GM23248 (cell line): ENCODE data around the gene RXFP4. TPM values are rescaled to one million over a fixed set of nuclear protein-coding genes. Genes with fewer than 3 reads are reported as not detected.

ENCODE experiments used
- DNase-seq: peaks from one replicate; pipeline ENCODE4 v3.0.0-alpha.2; 2015
- H2AFZ ChIP-seq: fragments of 200-600 bp; sonication (generic); 2 replicates; pipeline ENCODE4 v1.6.1; 2016; ENCODE audit warnings: antibody characterized with exemption
- H3F3A ChIP-seq: fragments of 200-600 bp; sonication (generic); 2 replicates; pipeline ENCODE4 v1.6.1; 2016; ENCODE audit warnings: mild to moderate bottlenecking, antibody characterized with exemption, mixed run types; ENCODE audit not compliant: insufficient read depth
- H3K27ac ChIP-seq: fragments of 200-600 bp; sonication (generic); 2 replicates; pipeline ENCODE4 v1.5.1; 2016; ENCODE audit warnings: mild to moderate bottlenecking
- H3K27me3 ChIP-seq: fragments of 200-600 bp; sonication (generic); replicated peaks from 2 replicates; pipeline ENCODE4 v1.6.1; 2016; ENCODE audit warnings: mild to moderate bottlenecking; ENCODE audit not compliant: insufficient read depth
- H3K36me3 ChIP-seq: fragments of 200-600 bp; sonication (generic); 2 replicates; pipeline ENCODE4 v1.6.1; 2016; ENCODE audit warnings: low read depth, mild to moderate bottlenecking
- H3K4me1 ChIP-seq: fragments of 200-600 bp; sonication (generic); 2 replicates; pipeline ENCODE4 v1.6.1; 2016; ENCODE audit warnings: mild to moderate bottlenecking; ENCODE audit not compliant: insufficient read depth
- H3K4me2 ChIP-seq: fragments of 200-600 bp; sonication (generic); one replicate; pipeline ENCODE4 v1.6.1; 2016; ENCODE audit warnings: mild to moderate bottlenecking; ENCODE audit not compliant: unreplicated experiment
- H3K4me3 ChIP-seq: fragments of 200-600 bp; sonication (generic); 2 replicates; pipeline ENCODE4 v1.5.1; 2016; ENCODE audit warnings: mild to moderate bottlenecking
- H3K79me2 ChIP-seq: fragments of 200-600 bp; sonication (generic); 2 replicates; pipeline ENCODE4 v1.6.1; 2016; ENCODE audit warnings: mild to moderate bottlenecking; ENCODE audit not compliant: insufficient read depth
- H3K9ac ChIP-seq: fragments of 200-600 bp; sonication (generic); 2 replicates; pipeline ENCODE4 v1.6.1; 2016; ENCODE audit warnings: mild to moderate bottlenecking
- H3K9me2 ChIP-seq: fragments of 200-600 bp; sonication (generic); 2 replicates; pipeline ENCODE4 v1.6.1; 2016; ENCODE audit warnings: mixed run types, mild to moderate bottlenecking, moderate library complexity; ENCODE audit not compliant: insufficient read depth
- H3K9me3 ChIP-seq: fragments of 200-600 bp; sonication (generic); one replicate; pipeline ENCODE4 v1.6.1; 2017; ENCODE audit warnings: low read depth
- H4K20me1 ChIP-seq: fragments of 200-600 bp; sonication (generic); 2 replicates; pipeline ENCODE4 v1.6.0; 2016; ENCODE audit not compliant: insufficient read depth
- EZH2 ChIP-seq: fragments of 200-600 bp; sonication (generic); IDR thresholded peaks from 2 replicates; pipeline ENCODE4 v1.6.1; 2018; ENCODE audit warnings: antibody characterized with exemption, mild to moderate bottlenecking; ENCODE audit not compliant: insufficient read depth, poor library complexity, severe bottlenecking
- EZH2phosphoT487 ChIP-seq: fragments of 200-600 bp; sonication (generic); IDR thresholded peaks from 2 replicates; pipeline ENCODE4 v1.6.1; 2018; ENCODE audit warnings: antibody characterized with exemption, moderate library complexity, mild to moderate bottlenecking, low read depth; ENCODE audit not compliant: insufficient read depth
- WGBS, 2 experiments: methylation state at CpG; one replicate each; pipeline ENCODE4 v1.1.6; 2015 to 2017; ENCODE audit warnings: low lambda C conversion rate in 2 of 2, low coverage in 1 of 2; ENCODE audit errors: missing lambda C conversion rate in 2 of 2; 5-methylcytosine and 5-hydroxymethylcytosine counted together
- in situ Hi-C: fragments of 300-500 bp; cut with MboI; formaldehyde crosslinking; loops from 2 replicates; pipeline ENCODE4 v1.15.0; 2020
- polyA plus RNA-seq: library from polyadenylated mRNA; unstranded; fragments of >200 nt; fragmentation: Nextera tagmentation; extraction: Ambion mirVana; gene quantifications from 2 replicates; pipeline ENCODE4 v1.2.1, GENCODE V29; 2016
- total RNA-seq: library from RNA; depleted of rRNA; stranded (reverse); fragments of >200 nt; shearing (Covaris generic); gene quantifications from 2 replicates; pipeline ENCODE4 v1.2.3, GENCODE V29; 2014

Gene RXFP4
- total and polyA plus RNA-seq, 2 experiments from 2014 or later, result 0.39 TPM; not detected in 1

GRCh38 chr1:155951753-155952504, 10.5 kb downstream of the RXFP4 start:
- Histone ChIP-seq H3K4me3 (no peak overlapping the region), H3K4me1 (no peaks in the 10 kb centered on the region), H3K9me3 (no peaks in the 10 kb centered on the region), H2AFZ (no peak overlapping the region), H3K4me2 (no peak overlapping the region), H3K36me3 (peaks cover 82% of the 10 kb centered on the region), H3K79me2 (peaks cover 36% of the 10 kb centered on the region), H3K9ac (no peak overlapping the region), H3K27me3 (no peaks in the 10 kb centered on the region), H4K20me1 (no peaks in the 10 kb centered on the region), H3F3A (peaks cover 37% of the 10 kb centered on the region), H3K27ac (no peak overlapping the region), H3K9me2 (no peaks in the 10 kb centered on the region)
- WGBS, 2 experiments, result 86 to 87% methylated on average over 5 to 6 of the region's 6 CpGs
- in situ Hi-C loops, result no loop called here
- TF ChIP-seq EZH2phosphoT487 (no peak), EZH2 (no peak)
- no peak for DNase-seq

- DNase-seq, result no peak
Observed at GRCh38 chr1:155952505-155952890, 11.1 kb downstream of the RXFP4 start.

GRCh38 chr1:155954645-155955044, 13.2 kb downstream of the RXFP4 start:
- no peak overlapping the region for H3K4me3 ChIP-seq
- H3K79me2 ChIP-seq, result peaks cover 61% of the 10 kb centered on the region
- H3K27ac ChIP-seq, result no peak overlapping the region
- no peaks in the 10 kb centered on the region for H3K9me3 ChIP-seq
- H2AFZ ChIP-seq, result no peak overlapping the region
- H3K27me3 ChIP-seq, result no peaks in the 10 kb centered on the region
- TF ChIP-seq EZH2phosphoT487 (no peak), EZH2 (no peak)
- no peaks in the 10 kb centered on the region for H3K9me2 ChIP-seq
- H3K4me2 ChIP-seq, result no peak overlapping the region
- WGBS, 2 experiments, result 99 to 100% methylated on average over 3 of the region's 3 CpGs
- H3F3A ChIP-seq, result peaks cover 37% of the 10 kb centered on the region
- in situ Hi-C loops, result no loop called here
- no peaks in the 10 kb centered on the region for H4K20me1 ChIP-seq
- H3K9ac ChIP-seq, result no peak overlapping the region
- H3K4me1 ChIP-seq, result no peaks in the 10 kb centered on the region
- no peak for DNase-seq
- H3K36me3 ChIP-seq, result peaks cover 79% of the 10 kb centered on the region

More at GRCh38 chr1:155952505-155952890, 11.1 kb downstream of the RXFP4 start:
- Histone ChIP-seq H3F3A (peaks cover 37% of the 10 kb centered on the region), H3K36me3 (peaks cover 82% of the 10 kb centered on the region), H3K4me2 (no peak overlapping the region), H3K4me1 (no peaks in the 10 kb centered on the region), H4K20me1 (no peaks in the 10 kb centered on the region), H2AFZ (no peak overlapping the region), H3K27me3 (no peaks in the 10 kb centered on the region), H3K79me2 (peaks cover 42% of the 10 kb centered on the region), H3K9ac (no peak overlapping the region), H3K27ac (no peak overlapping the region), H3K9me3 (no peaks in the 10 kb centered on the region), H3K4me3 (no peak overlapping the region), H3K9me2 (no peaks in the 10 kb centered on the region)
- WGBS, 2 experiments, result 81 to 89% methylated on average over 12 to 13 of the region's 13 CpGs
- TF ChIP-seq EZH2 (no peak), EZH2phosphoT487 (no peak)
- in situ Hi-C loops, result no loop called here

GRCh38 chr1:155957411-155957915, 16.0 kb downstream of the RXFP4 start:
- in situ Hi-C loops, result no loop called here
- peaks cover 71% of the 10 kb centered on the region for H3K79me2 ChIP-seq
- no peaks in the 10 kb centered on the region for H3K27me3 ChIP-seq
- no peaks in the 10 kb centered on the region for H4K20me1 ChIP-seq
- TF ChIP-seq EZH2phosphoT487, result no peak
- no peak for TF ChIP-seq EZH2
- peaks cover 76% of the 10 kb centered on the region for H3K36me3 ChIP-seq
- H3F3A ChIP-seq, result peaks cover 46% of the 10 kb centered on the region
- no peak for DNase-seq
- H2AFZ ChIP-seq, result no peak overlapping the region
- H3K9me2 ChIP-seq, result no peaks in the 10 kb centered on the region
- no peak overlapping the region for H3K9ac ChIP-seq
- WGBS, 2 experiments, result 86 to 91% methylated on average over 12 of the region's 12 CpGs
- H3K27ac ChIP-seq, result no peak overlapping the region
- H3K4me3 ChIP-seq, result no peak overlapping the region
- H3K4me1 ChIP-seq, result peaks cover 22% of the 10 kb centered on the region
- H3K4me2 ChIP-seq, result no peak overlapping the region
- H3K9me3 ChIP-seq, result no peaks in the 10 kb centered on the region
